HCT116 (cell line): Measurements from ENCODE around the gene CRIM1. TPM values are rescaled to one million over a fixed set of nuclear protein-coding genes. Genes with fewer than 3 reads are reported as not detected.

ENCODE experiments used
- ATAC-seq: fragments of 200-7000 bp; cut with Tn5 transposase; 2 replicates; pipeline ENCODE4 v1.9.1; 2020; ENCODE audit warnings: mild to moderate bottlenecking, moderate library complexity
- BruUV-seq: library from RNA; stranded (reverse); fragments of 400-500 nt; replicated peaks from 2 replicates; lab custom pipeline; 2021; lab: Mats Ljungman, UMichigan
- CTCF ChIA-PET: fragments of 300-600 bp; sonication (Branson Sonifier 250); formaldehyde crosslinking; loops from one replicate; lab custom pipeline; 2021; ENCODE audit warnings: antibody characterized with exemption; lab: Charles Lee
- POLR2A ChIA-PET: fragments of 300-600, 350-600 bp; sonication (Branson Sonifier 250); formaldehyde crosslinking; loops from one replicate; lab custom pipeline; 2021; ENCODE audit warnings: antibody characterized with exemption; lab: Charles Lee
- RAD21 ChIA-PET, 2 experiments: fragments of 300-600 bp; sonication (Branson Sonifier 250); formaldehyde crosslinking; loops; one replicate each; lab custom pipeline; 2023; ENCODE audit warnings: low total read pairs in 2 of 2; ENCODE audit not compliant: uncharacterized antibody in 2 of 2, unreplicated experiment in 2 of 2, low non-redundant PET in 1 of 2; lab: Charles Lee
- DNase-seq: peaks from one replicate; pipeline ENCODE4 v3.0.0-alpha.2; 2010; ENCODE audit warnings: low read depth, low spot score
- H2AFZ ChIP-seq: fragments of 200-600 bp; shearing (Covaris generic), sonication (generic); 2 replicates; pipeline ENCODE4 v1.6.1; 2017; ENCODE audit warnings: low read depth, mixed run types, mixed read lengths, antibody characterized with exemption, low read length; ENCODE audit not compliant: poor library complexity, severe bottlenecking
- H3K27ac ChIP-seq: 2 replicates; pipeline ENCODE4 v1.5.1; 2012; ENCODE audit warnings: low read depth, low read length
- H3K27me3 ChIP-seq: fragments of 200-600 bp; sonication (generic); 2 replicates; pipeline ENCODE4 v1.6.1; 2016; ENCODE audit warnings: mixed run types, low read length, mixed read lengths; ENCODE audit not compliant: insufficient read depth
- H3K36me3 ChIP-seq, 2 experiments: fragments of 200-500 bp in 1 of 2; fragments of 200-600 bp in 1 of 2; sonication (Bioruptor generic) in 1 of 2; sonication (generic) in 1 of 2; 2 replicates each; pipeline versions ENCODE4 v1.5.1 to v1.6.1; 2014 to 2016; ENCODE audit warnings: low read length in 2 of 2, inconsistent platforms in 1 of 2, mixed read lengths in 1 of 2, mixed run types in 1 of 2; ENCODE audit not compliant: insufficient read depth in 2 of 2, control insufficient read depth in 1 of 2
- H3K4me1 ChIP-seq, 2 experiments: fragments of 200-600 bp in 1 of 2; sonication (generic) in 1 of 2; 2 replicates each; pipeline versions ENCODE4 v1.5.1 to v1.6.1; 2012 to 2017; ENCODE audit warnings: low read length in 2 of 2, inconsistent platforms in 1 of 2, mild to moderate bottlenecking in 1 of 2, mixed read lengths in 1 of 2, mixed run types in 1 of 2, moderate library complexity in 1 of 2; ENCODE audit not compliant: insufficient read depth in 2 of 2, control insufficient read depth in 1 of 2
- H3K4me2 ChIP-seq: fragments of 200-600 bp; sonication (generic); 2 replicates; pipeline ENCODE4 v1.6.1; 2017; ENCODE audit warnings: mixed run types, low read length, mixed read lengths
- H3K4me3 ChIP-seq, 2 experiments: fragments of 200-600 bp in 1 of 2; sonication (generic) in 1 of 2; replicated peaks in 1 of 2; 2 replicates each; pipeline ENCODE4 v1.5.1; 2011 to 2016; ENCODE audit warnings: low read length in 2 of 2, control low read depth in 1 of 2, low read depth in 1 of 2, mild to moderate bottlenecking in 1 of 2, mixed read lengths in 1 of 2, mixed run types in 1 of 2
- H3K79me2 ChIP-seq: fragments of 200-600 bp; sonication (generic); 2 replicates; pipeline ENCODE4 v1.6.1; 2017; ENCODE audit warnings: mild to moderate bottlenecking, mixed run types, low read length, moderate library complexity, mixed read lengths; ENCODE audit not compliant: insufficient read depth
- H3K9ac ChIP-seq: fragments of 200-600 bp; sonication (generic); 2 replicates; pipeline ENCODE4 v1.6.1; 2016; ENCODE audit warnings: low read length, mixed read lengths
- H3K9me2 ChIP-seq: fragments of 200-600 bp; sonication (generic), shearing (Covaris generic); 2 replicates; pipeline ENCODE4 v1.6.1; 2017; ENCODE audit warnings: mixed run types, mild to moderate bottlenecking, moderate library complexity; ENCODE audit not compliant: insufficient read depth
- H3K9me3 ChIP-seq, 2 experiments: fragments of 200-500 bp in 1 of 2; fragments of 200-600 bp in 1 of 2; sonication (Bioruptor generic) in 1 of 2; sonication (generic) in 1 of 2; 2 replicates each; pipeline ENCODE4 v1.6.1; 2014 to 2017; ENCODE audit warnings: low read length in 2 of 2, mixed read lengths in 2 of 2, inconsistent platforms in 1 of 2, low read depth in 1 of 2, mild to moderate bottlenecking in 1 of 2, mixed run types in 1 of 2, moderate library complexity in 1 of 2; ENCODE audit not compliant: control insufficient read depth in 1 of 2, insufficient read depth in 1 of 2
- H4K20me1 ChIP-seq: fragments of 200-600 bp; sonication (generic), shearing (Covaris generic); 2 replicates; pipeline ENCODE4 v1.6.1; 2017; ENCODE audit warnings: mixed run types, mild to moderate bottlenecking, moderate library complexity; ENCODE audit not compliant: insufficient read depth
- CBX3 ChIP-seq: IDR thresholded peaks from 2 replicates; pipeline ENCODE4 v1.6.1; 2012; ENCODE audit warnings: low read depth
- EGR1 ChIP-seq: IDR thresholded peaks from 2 replicates; pipeline ENCODE4 v1.6.1; 2012; ENCODE audit warnings: low read depth
- ELF1 ChIP-seq: IDR thresholded peaks from 2 replicates; pipeline ENCODE4 v1.6.1; 2012; ENCODE audit warnings: low read depth, borderline replicate concordance
- EZH2 ChIP-seq: fragments of 200-600 bp; sonication (generic); IDR thresholded peaks from 2 replicates; pipeline ENCODE4 v1.6.1; 2017; ENCODE audit warnings: antibody characterized with exemption, mixed run types
- EZH2phosphoT487 ChIP-seq: fragments of 200-600 bp; IDR thresholded peaks from 2 replicates; pipeline ENCODE4 v1.6.1; 2018; ENCODE audit warnings: antibody characterized with exemption, borderline replicate concordance
- FOSL1 ChIP-seq: IDR thresholded peaks from 2 replicates; pipeline ENCODE4 v1.6.1; 2012; ENCODE audit warnings: low read depth
- POLR2A ChIP-seq: IDR thresholded peaks from 2 replicates; pipeline ENCODE4 v1.7.0; 2011; ENCODE audit warnings: borderline replicate concordance; ENCODE audit not compliant: insufficient read depth, insufficient read length; ENCODE audit errors: extremely low read depth
- POLR2AphosphoS5 ChIP-seq: IDR thresholded peaks from 2 replicates; pipeline ENCODE4 v1.6.1; 2011; ENCODE audit warnings: mild to moderate bottlenecking, low read depth, low read length, moderate library complexity
- RAD21 ChIP-seq: IDR thresholded peaks from 2 replicates; pipeline ENCODE4 v1.6.1; 2012; ENCODE audit warnings: low read depth, mild to moderate bottlenecking
- SIN3A ChIP-seq: IDR thresholded peaks from 2 replicates; pipeline ENCODE4 v1.6.1; 2012; ENCODE audit warnings: low read depth
- SP1 ChIP-seq: IDR thresholded peaks from 2 replicates; pipeline ENCODE4 v1.6.1; 2012; ENCODE audit warnings: low read depth
- SRF ChIP-seq: IDR thresholded peaks from 2 replicates; pipeline ENCODE4 v1.6.1; 2012; ENCODE audit warnings: low read depth
- TCF7L2 ChIP-seq: IDR thresholded peaks from 2 replicates; pipeline ENCODE4 v1.7.0; 2011; ENCODE audit warnings: borderline replicate concordance, inconsistent platforms; ENCODE audit not compliant: insufficient read depth, insufficient read length; ENCODE audit errors: extremely low read depth
- YY1 ChIP-seq: IDR thresholded peaks from 2 replicates; pipeline ENCODE4 v1.6.1; 2011; ENCODE audit warnings: low read length, low read depth, moderate library complexity, mild to moderate bottlenecking; ENCODE audit not compliant: insufficient replicate concordance; ENCODE audit errors: extremely low read depth
- intact Hi-C: fragments of 100-400 bp; cut with micrococcal nuclease; formaldehyde crosslinking; loops from 2 replicates; pipeline ENCODE4 v1.10.0; 2022
- total RNA-seq: library from RNA; stranded (reverse); gene quantifications from one replicate; pipeline ENCODE4 v1.2.1, GENCODE V29; 2021; ENCODE audit not compliant: unreplicated experiment
- TF ChIP-seq, protein P1 (sequence below): IDR thresholded peaks from 2 replicates; pipeline ENCODE4 v1.6.1; 2011; ENCODE audit warnings: mild to moderate bottlenecking, low read length, moderate library complexity; ENCODE audit not compliant: insufficient replicate concordance; ENCODE audit errors: extremely low read depth
- TF ChIP-seq, protein P2 (sequence below): IDR thresholded peaks from 2 replicates; pipeline ENCODE4 v1.6.1; 2012
- TF ChIP-seq, protein P3 (sequence below): IDR thresholded peaks from 2 replicates; pipeline ENCODE4 v1.6.1; 2012

CRIM1 gene
- total RNA-seq, 1 experiment from 2014 or later = 27.2 TPM

DNA sequence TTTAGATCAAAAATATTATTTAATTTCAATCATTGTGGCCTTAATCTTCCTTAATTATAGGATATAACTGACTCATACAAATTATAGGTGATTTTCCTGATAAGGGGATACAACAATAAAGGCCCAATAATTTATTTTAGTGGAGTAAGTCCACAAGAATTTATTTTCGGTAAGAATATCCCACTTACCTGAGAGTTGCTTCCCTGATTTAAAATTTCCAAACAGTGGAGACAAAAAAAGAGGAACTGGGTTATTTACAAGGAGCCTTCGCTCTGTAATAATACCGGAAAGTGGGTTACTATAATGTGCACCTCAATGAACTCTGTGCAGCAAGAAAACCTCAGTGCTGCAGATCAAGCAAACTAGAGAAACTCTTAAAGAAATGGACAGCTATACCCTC lies 200.2 kb downstream of the CRIM1 start:
- Histone ChIP-seq H3K9me3 (no peaks in the 10 kb centered on the region), H3K4me2 (no peak overlapping the region), H3K36me3 (peaks cover 10 to 13% of the 10 kb centered on the region in 2 experiments; a peak in 3 of 4 replicates), H3K27me3 (no peaks in the 10 kb centered on the region), H3K79me2 (peaks cover 5% of the 10 kb centered on the region), H3K27ac (no peak overlapping the region), H3K4me1 (peaks cover 5 to 17% of the 10 kb centered on the region in 2 experiments), H3K9ac (no peak overlapping the region), H2AFZ (no peak overlapping the region), H3K9me2 (no peaks in the 10 kb centered on the region), H4K20me1 (no peaks in the 10 kb centered on the region), H3K4me3 (no peak overlapping the region)
- ATAC-seq (no peak), DNase-seq (no peak)
- ChIA-PET CTCF (no interaction called here), POLR2A (no interaction called here), RAD21 (no interaction called here)
- TF ChIP-seq, protein P1, sequence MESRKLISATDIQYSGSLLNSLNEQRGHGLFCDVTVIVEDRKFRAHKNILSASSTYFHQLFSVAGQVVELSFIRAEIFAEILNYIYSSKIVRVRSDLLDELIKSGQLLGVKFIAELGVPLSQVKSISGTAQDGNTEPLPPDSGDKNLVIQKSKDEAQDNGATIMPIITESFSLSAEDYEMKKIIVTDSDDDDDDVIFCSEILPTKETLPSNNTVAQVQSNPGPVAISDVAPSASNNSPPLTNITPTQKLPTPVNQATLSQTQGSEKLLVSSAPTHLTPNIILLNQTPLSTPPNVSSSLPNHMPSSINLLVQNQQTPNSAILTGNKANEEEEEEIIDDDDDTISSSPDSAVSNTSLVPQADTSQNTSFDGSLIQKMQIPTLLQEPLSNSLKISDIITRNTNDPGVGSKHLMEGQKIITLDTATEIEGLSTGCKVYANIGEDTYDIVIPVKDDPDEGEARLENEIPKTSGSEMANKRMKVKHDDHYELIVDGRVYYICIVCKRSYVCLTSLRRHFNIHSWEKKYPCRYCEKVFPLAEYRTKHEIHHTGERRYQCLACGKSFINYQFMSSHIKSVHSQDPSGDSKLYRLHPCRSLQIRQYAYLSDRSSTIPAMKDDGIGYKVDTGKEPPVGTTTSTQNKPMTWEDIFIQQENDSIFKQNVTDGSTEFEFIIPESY = no peak
- TF ChIP-seq, protein P2, sequence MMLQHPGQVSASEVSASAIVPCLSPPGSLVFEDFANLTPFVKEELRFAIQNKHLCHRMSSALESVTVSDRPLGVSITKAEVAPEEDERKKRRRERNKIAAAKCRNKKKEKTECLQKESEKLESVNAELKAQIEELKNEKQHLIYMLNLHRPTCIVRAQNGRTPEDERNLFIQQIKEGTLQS = no peak
- TF ChIP-seq EZH2phosphoT487 = no peak
- TF ChIP-seq YY1 = no peak
- TF ChIP-seq FOSL1 = no peak
- no peak for TF ChIP-seq EGR1
- TF ChIP-seq, protein P3, sequence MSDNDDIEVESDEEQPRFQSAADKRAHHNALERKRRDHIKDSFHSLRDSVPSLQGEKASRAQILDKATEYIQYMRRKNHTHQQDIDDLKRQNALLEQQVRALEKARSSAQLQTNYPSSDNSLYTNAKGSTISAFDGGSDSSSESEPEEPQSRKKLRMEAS = no peak
- intact Hi-C loops = no loop called here
- BruUV-seq = no TSS peak

DNA sequence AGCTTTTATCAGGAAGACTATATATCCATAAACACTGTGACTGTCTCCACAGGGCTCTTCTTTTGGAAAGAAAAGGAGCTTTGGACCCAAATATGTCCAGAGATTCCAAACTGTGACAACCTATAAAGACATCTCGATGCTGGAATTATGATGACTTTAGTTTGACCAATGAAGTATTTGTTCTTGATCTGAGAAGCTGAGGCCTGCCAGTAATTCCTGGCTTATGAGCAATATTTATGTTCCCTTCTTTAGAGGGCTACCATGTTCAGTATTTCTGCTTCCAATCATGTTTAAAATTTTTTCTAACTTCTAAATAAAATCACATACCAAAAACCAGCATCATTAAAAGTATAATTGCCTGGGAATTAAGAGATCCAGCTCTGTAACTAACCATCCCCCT lies 201.3 kb downstream of the CRIM1 start:
- no peak overlapping the region for H3K4me3 ChIP-seq
- no peaks in the 10 kb centered on the region for H4K20me1 ChIP-seq
- no peaks in the 10 kb centered on the region for H3K9me3 ChIP-seq
- H3K27me3 ChIP-seq = no peaks in the 10 kb centered on the region
- ChIA-PET POLR2A (no interaction called here), CTCF (interaction anchor here (0.8 kb wide), 1 partner anchor 11 kb away, joined by 3 read pairs; no protein-coding TSS in a partner anchor), RAD21 (no interaction called here)
- BruUV-seq = no TSS peak
- H3K9ac ChIP-seq = no peak overlapping the region
- peaks cover 11 to 27% of the 10 kb centered on the region in 2 experiments for H3K4me1 ChIP-seq
- H2AFZ ChIP-seq = no peak overlapping the region
- H3K9me2 ChIP-seq = no peaks in the 10 kb centered on the region
- peaks cover 3 to 10% of the 10 kb centered on the region in 2 experiments; a peak in 2 of 4 replicates for H3K36me3 ChIP-seq
- H3K4me2 ChIP-seq = no peak overlapping the region
- no peak for DNase-seq
- intact Hi-C loops = no loop called here
- no peak for ATAC-seq
- H3K27ac ChIP-seq = no peak overlapping the region
- H3K79me2 ChIP-seq = peaks cover 5% of the 10 kb centered on the region
- TF ChIP-seq, protein P3 = no peak
- no peak for TF ChIP-seq EZH2
- TF ChIP-seq RAD21 = no peak
- no peak for TF ChIP-seq CBX3
- no peak for TF ChIP-seq SP1
- TF ChIP-seq, protein P2 = no peak
- TF ChIP-seq POLR2AphosphoS5 = no peak
- TF ChIP-seq SIN3A = no peak
- TF ChIP-seq YY1 = no peak
- TF ChIP-seq SRF = no peak
- TF ChIP-seq POLR2A = no peak
- TF ChIP-seq EZH2phosphoT487 = no peak
- no peak for TF ChIP-seq TCF7L2
- TF ChIP-seq ELF1 = no peak
